AG09319 (cell line): ENCODE data around the gene MED22.

Experiments
- DNase-seq: peaks from one replicate; pipeline ENCODE4 v3.0.0-alpha.2; 2010; ENCODE audit warnings: low read depth; ENCODE audit errors: extremely low read depth
- TF ChIP-seq, protein P1 (sequence below): IDR thresholded peaks from 2 replicates; pipeline ENCODE4 v1.5.1; 2011; ENCODE audit warnings: low read depth, mild to moderate bottlenecking, inconsistent platforms, low read length, moderate library complexity

The MED22 gene

DNA sequence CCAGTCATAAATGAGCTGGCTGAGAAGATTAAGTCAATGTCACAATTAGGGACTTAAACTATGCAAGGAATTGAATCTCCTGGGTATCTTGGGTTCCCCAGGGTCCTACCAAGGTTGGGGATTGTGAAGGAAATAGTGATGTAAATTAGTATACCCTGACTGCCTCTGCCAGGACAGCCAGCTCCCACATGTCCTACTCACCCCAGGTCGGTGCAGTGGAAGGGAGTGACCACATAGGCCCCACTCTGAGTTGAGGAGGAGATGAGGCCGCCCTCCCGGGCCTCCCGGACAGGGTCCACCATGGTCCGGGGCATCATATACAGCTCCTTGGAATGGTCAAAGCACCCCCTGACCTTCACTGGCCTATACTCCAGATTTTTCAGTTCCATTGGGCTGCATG lies 5.6 kb upstream of the MED22 start:
- no peak for DNase-seq
- TF ChIP-seq, protein P1, sequence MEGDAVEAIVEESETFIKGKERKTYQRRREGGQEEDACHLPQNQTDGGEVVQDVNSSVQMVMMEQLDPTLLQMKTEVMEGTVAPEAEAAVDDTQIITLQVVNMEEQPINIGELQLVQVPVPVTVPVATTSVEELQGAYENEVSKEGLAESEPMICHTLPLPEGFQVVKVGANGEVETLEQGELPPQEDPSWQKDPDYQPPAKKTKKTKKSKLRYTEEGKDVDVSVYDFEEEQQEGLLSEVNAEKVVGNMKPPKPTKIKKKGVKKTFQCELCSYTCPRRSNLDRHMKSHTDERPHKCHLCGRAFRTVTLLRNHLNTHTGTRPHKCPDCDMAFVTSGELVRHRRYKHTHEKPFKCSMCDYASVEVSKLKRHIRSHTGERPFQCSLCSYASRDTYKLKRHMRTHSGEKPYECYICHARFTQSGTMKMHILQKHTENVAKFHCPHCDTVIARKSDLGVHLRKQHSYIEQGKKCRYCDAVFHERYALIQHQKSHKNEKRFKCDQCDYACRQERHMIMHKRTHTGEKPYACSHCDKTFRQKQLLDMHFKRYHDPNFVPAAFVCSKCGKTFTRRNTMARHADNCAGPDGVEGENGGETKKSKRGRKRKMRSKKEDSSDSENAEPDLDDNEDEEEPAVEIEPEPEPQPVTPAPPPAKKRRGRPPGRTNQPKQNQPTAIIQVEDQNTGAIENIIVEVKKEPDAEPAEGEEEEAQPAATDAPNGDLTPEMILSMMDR, result no peak

DNA sequence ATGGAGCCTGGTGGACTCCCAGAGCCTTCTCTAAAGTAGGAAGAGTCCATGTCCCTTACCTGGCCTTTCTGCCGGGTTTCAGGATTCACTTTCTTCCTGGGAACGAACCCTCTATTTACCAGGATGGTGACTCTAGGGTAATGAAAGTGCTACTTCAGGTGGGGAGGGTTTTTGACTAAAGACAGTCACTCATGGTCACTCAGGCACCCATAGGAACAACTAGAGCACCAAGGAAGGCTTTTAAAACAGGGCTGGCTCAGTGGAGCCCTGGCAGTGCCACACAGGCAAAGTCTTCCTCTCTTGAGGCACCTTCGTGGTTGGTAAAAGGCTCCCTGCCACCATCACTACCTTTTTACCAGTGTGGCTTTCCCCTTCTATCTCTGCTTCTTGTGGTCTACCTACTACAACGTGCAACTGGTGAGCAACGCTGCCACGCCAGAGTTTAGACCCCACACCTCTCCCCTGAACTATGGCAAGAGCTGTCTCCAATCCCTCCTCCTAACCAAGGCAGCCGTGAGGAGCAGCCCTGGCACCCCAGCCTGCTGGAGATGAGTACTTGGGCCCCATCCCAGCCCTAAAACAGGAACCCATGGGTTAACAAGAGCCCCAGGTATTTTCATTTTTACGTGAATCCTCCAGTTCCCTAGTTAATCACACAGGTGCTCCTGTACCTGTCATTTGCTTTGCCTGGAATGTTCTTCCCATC lies 4.9 kb upstream of the MED22 start:
- no peak for DNase-seq
- TF ChIP-seq, protein P1, result no peak

DNA sequence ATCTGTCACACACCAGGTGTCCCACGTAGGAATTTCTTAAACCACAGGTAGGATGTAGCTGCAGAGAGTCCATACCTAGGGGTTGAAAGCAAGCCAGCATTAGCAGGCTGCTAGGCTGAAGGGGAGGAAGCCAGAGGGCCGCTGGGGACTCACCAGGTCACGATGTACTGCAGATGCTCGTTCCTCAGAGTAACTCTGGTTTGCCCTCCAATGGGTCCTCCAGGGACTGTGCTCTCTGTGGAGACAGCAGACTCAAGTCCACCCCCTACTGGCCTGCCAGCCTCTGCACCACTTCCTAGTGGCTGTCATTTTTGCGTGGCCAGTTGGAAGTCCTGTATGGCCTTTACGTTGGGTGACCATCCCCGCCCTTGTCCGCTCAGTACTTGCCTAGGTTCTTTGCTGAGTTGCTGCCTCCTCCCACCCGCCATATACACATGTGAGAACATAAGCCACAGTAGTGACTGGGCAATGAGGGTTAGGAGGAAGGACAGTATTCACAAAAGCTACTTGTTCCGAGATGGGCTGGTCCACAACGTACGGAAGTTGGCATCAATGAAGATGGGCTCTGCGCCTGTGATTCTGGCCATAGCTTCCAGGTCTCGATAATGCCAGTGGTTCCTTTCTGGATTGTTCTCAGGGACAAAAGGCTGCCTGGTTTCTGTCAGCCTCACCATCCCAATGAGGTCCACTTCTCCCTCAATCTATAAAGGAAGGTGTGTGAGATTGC lies 4.1 kb upstream of the MED22 start:
- TF ChIP-seq, protein P1, result peak; percentile 56
- DNase-seq, result no peak

DNA sequence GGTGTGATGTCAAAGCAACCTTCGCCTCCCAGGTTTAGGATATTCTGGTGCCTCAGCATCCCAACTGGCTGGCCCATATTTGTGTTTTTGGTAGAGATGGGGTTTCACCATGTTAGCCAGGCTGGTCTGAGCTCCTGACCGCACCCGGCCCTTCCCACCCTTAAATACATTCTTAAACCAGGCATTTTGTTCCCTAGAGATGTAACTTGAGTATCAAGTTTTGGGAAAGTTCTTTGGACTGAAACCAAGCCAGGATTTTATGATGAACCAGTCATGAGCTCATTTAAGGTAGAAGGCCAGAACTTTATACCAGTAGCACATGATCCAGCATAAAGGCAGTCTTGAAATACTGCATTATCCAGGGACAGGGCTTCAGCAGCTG lies 3.6 kb upstream of the MED22 start:
- TF ChIP-seq, protein P1, result no peak
- DNase-seq, result no peak

DNA sequence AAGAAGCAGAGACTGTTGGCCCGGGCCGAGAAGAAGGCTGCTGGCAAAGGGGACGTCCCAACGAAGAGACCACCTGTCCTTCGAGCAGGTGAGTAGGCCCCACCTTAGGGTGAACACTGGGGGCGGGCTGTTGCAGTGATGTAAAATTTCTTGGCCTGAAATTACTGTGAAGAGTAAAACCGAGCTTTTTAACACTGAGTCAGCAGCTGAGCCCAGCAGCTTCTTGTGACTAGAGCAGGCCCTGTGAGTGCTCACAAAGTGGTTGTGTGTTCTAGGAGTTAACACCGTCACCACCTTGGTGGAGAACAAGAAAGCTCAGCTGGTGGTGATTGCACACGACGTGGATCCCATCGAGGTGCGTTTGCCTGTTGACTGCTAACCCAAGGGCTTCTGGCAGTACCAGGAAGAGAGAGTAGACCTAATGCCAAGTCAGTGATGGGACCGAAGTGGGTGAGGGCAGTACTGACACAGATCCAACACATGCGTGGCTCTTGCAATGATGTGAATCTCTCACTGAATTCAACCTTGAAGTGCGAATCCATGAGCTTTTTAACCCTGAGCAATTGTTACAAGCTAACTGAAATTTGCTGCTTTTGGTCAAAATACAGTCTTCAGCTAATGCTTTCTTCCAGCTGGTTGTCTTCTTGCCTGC lies 2.2 kb upstream of the MED22 start:
- TF ChIP-seq, protein P1, result no peak
- DNase-seq, result no peak

DNA sequence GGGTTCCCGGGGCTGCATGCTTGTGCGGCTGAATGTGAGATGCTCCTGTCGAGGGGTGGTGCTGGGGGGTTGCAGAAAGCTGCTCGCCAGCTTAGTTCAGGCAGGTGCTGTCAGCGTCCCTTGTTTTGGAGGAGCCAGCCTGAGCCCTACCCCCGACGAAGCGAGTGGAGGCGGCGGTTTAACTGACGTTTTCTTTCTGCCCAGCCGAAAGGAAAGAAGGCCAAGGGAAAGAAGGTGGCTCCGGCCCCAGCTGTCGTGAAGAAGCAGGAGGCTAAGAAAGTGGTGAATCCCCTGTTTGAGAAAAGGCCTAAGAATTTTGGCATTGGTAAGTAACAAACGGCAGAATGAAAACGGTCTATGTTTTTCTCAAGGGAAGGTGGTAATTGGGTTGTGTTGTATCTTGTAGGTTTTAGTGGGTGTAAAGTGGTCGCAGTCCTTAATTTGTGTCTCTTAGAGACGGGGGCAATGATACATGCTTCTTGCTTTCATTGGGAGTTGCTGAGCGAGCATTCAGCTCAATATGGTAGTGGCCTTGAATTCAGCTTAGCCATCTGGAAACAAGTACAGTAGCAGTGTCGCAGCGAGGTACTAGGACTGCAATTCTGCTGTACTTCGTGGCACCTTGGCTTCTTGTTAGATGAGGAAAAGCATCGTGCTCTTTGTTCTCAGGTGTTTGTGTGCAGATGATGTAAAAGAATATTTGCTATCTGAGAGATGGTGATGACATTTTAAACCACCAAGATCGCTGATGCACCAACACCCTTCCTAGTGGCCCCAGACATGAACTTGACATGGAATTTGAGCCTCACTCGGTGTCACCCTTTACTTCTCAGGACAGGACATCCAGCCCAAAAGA lies 1.0 kb upstream of the MED22 start:
- TF ChIP-seq, protein P1, result no peak
- DNase-seq, result no peak
